Stimulated activated CD4-positive, alpha-beta T cell treated with anti-CD3 and anti-CD28 coated beads, TNF-alpha, amount 100 ng/mL, for 24 hours (primary cell): ENCODE data around the gene PARD6B.
"Not testable (repeated sequence)": the region's sequence is repeated elsewhere in the genome, so short reads cannot be mapped to it uniquely, and the experiment has no call there.

ENCODE experiments used
- DNase-seq, 3 experiments: peaks; one replicate each; pipeline ENCODE4 v3.0.0-alpha.2; 2020; ENCODE audit warnings: low read depth in 3 of 3

The PARD6B gene

GRCh38 chr20:50731055-50731929 is at the start of gene PARD6B:
PARD6B (plus strand) TSS chr20:50731580; CDS start chr20:50731787, 207 bp downstream.
- peak; percentile 99 to 100 (median 99) for DNase-seq

- DNase-seq = no peak
These were observed 49.3 kb upstream of the PARD6B start for GRCh38 chr20:50682065-50682464.

GRCh38 chr20:50682947-50683530 is 48.3 kb upstream of the PARD6B start:
- DNase-seq = no peak

GRCh38 chr20:50683570-50683969 is 47.8 kb upstream of the PARD6B start:
- DNase-seq = no peak

- DNase-seq = no peak
These were observed 44.6 kb upstream of the PARD6B start for GRCh38 chr20:50686821-50687220.

GRCh38 chr20:50688256-50688975 is 43.0 kb upstream of the PARD6B start:
- no peak for DNase-seq

- no peak for DNase-seq
These were observed 41.3 kb upstream of the PARD6B start for GRCh38 chr20:50689864-50690649.

- DNase-seq = no peak
These were observed 40.5 kb upstream of the PARD6B start, which contains the start of gene RIPOR3 for GRCh38 chr20:50690650-50691572. RIPOR3 (minus strand) TSS chr20:50691542; CDS start chr20:50691128, 414 bp downstream.

GRCh38 chr20:50691573-50692551 is 39.5 kb upstream of the PARD6B start:
- DNase-seq = no peak

- DNase-seq = no peak
These were observed 38.8 kb upstream of the PARD6B start for GRCh38 chr20:50692552-50692933.

- DNase-seq = no peak
These were observed 38.4 kb upstream of the PARD6B start for GRCh38 chr20:50693001-50693400.

GRCh38 chr20:50694379-50695134 is 36.8 kb upstream of the PARD6B start:
- no peak for DNase-seq

- no peak for DNase-seq
These were observed 36.1 kb upstream of the PARD6B start for GRCh38 chr20:50695135-50695872.

- not testable (repeated sequence) for DNase-seq
These were observed 33.1 kb upstream of the PARD6B start for GRCh38 chr20:50698255-50698654.

GRCh38 chr20:50699688-50700087 is 31.7 kb upstream of the PARD6B start:
- no peak for DNase-seq

GRCh38 chr20:50701041-50701963 is 30.1 kb upstream of the PARD6B start:
- no peak for DNase-seq
